Naive B cell (primary cell): ENCODE measurements around the gene FSD2. TPM values are rescaled to one million over a fixed set of nuclear protein-coding genes. Genes with fewer than 3 reads are reported as not detected.
"Not testable (repeated sequence)": the region's sequence is repeated elsewhere in the genome, so short reads cannot be mapped to it uniquely, and the experiment has no call there.

ENCODE experiments used
- ATAC-seq, 2 donors: fragments of 150-1000 bp; cut with Tn5 transposase; 2 replicates each; pipeline ENCODE4 v1.10.0; 2021; ENCODE audit warnings: low read depth in 2 of 2, mild to moderate bottlenecking in 2 of 2, moderate library complexity in 2 of 2
- DNase-seq: peaks from one replicate; pipeline ENCODE4 v3.0.0; 2022
- H3K27ac Mint-ChIP-seq, 6 donors: one replicate each; pipeline ENCODE4 v1.8.0; 2020 to 2022; ENCODE audit warnings: mild to moderate bottlenecking in 6 of 6, mixed read lengths in 6 of 6, moderate library complexity in 5 of 6, inconsistent platforms in 2 of 6
- H3K27me3 Mint-ChIP-seq, 3 donors: one replicate each; pipeline ENCODE4 v1.8.0; 2021 to 2022; ENCODE audit warnings: mixed read lengths in 3 of 3, mild to moderate bottlenecking in 1 of 3
- H3K36me3 Mint-ChIP-seq, 2 donors: one replicate each; pipeline ENCODE4 v1.8.0; 2020 to 2022; ENCODE audit warnings: mixed read lengths in 2 of 2, inconsistent platforms in 1 of 2, mild to moderate bottlenecking in 1 of 2
- H3K4me1 Mint-ChIP-seq, 3 donors: one replicate each; pipeline ENCODE4 v1.8.0; 2020 to 2022; ENCODE audit warnings: mixed read lengths in 3 of 3, inconsistent platforms in 1 of 3, mild to moderate bottlenecking in 1 of 3, moderate library complexity in 1 of 3
- H3K4me3 Mint-ChIP-seq, 8 donors: one replicate each; pipeline ENCODE4 v1.8.0; 2020 to 2022; ENCODE audit warnings: mild to moderate bottlenecking in 8 of 8, mixed read lengths in 8 of 8, moderate library complexity in 8 of 8, inconsistent platforms in 2 of 8
- H3K9me3 Mint-ChIP-seq, 7 donors: one replicate each; pipeline ENCODE4 v1.8.0; 2020 to 2022; ENCODE audit warnings: mixed read lengths in 7 of 7, mild to moderate bottlenecking in 5 of 7, inconsistent platforms in 2 of 7, moderate library complexity in 1 of 7
- polyA plus RNA-seq, 6 donors: library from polyadenylated mRNA; unstranded; fragments of 300-500 nt; fragmentation: Illumina TruSeq; gene quantifications; one replicate each; pipeline ENCODE4 v1.2.3, GENCODE V29; 2021; ENCODE audit warnings: low read depth in 6 of 6

FSD2 gene
- polyA plus RNA-seq, 6 donors from 2014 or later = 0.05 TPM; not detected in 5

DNA sequence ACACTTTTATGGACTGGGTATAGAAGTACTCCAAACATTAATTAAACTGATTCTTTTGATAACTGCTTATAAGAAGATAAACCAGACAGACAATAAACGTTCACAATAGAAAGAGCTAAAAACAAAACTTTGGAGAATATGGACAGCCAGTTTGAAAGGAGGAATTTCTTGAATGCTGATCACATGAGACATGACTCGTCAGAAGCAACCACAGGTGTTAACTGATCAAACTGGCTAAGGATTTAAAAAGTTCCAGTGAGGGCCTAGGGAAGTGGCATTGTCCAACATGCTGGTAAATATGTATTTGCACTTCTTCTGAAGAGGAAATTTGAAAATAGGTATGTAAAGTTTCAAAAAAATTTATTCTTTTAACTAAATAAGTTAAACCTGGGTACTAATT, 66.8 kb downstream of the FSD2 start:
- ATAC-seq (no peak), DNase-seq (no peak)
- Mint-ChIP-seq H3K4me3 (no peak overlapping the region), H3K27ac (no peak overlapping the region), H3K36me3 (peaks cover 0 to 16% of the 10 kb centered on the region in 2 donors), H3K4me1 (peaks cover 0 to 4% (median 4%) of the 10 kb centered on the region in 3 donors), H3K27me3 (no peaks in the 10 kb centered on the region), H3K9me3 (no peaks in the 10 kb centered on the region)

DNA sequence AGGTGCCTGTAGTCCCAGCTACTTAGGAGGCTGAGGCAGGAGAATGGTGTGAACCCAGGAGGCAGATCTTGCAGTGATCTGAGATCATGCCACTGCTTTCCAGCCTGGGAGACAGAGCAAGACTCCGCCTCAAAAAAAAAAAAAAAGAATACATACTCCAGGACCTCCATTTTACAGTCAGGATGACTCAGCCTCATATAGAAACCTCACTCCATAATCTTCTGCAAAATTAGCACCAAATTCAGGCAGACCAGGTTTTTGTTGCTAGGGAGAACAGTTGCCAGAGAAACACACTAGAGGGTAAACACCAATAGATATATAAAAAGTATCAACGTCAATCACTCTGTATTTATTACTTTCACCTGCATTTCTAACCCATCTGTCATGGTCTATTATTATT, 67.9 kb downstream of the FSD2 start:
- Mint-ChIP-seq H3K4me1 (peaks cover 0 to 4% (median 4%) of the 10 kb centered on the region in 3 donors), H3K36me3 (peaks cover 0 to 16% of the 10 kb centered on the region in 2 donors), H3K27ac (no peak overlapping the region), H3K4me3 (no peak overlapping the region), H3K9me3 (no peaks in the 10 kb centered on the region), H3K27me3 (no peaks in the 10 kb centered on the region)
- no peak for ATAC-seq
- no peak for DNase-seq

DNA sequence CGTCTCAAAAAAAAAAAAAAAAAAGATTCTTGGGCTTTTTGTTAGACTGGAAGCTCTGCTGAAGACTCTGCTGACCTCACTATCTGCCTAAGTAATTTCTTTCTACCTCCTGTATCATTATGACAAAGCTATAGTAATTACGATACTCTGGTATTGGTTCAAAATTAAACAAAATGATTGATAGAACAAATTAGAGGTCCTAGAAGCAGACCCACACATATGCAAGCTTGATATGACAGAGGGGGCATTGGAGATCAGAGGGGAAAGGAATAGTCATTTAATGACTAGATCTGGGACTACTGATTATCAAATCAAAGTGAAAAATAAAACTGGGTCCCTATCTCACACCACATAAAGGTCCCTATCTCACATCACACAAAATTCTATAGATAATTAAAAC, 74.3 kb downstream of the FSD2 start:
- Mint-ChIP-seq H3K4me1 (no peaks in the 10 kb centered on the region), H3K27me3 (no peaks in the 10 kb centered on the region), H3K4me3 (no peak overlapping the region), H3K9me3 (no peaks in the 10 kb centered on the region), H3K27ac (no peak overlapping the region), H3K36me3 (peaks cover 0 to 20% of the 10 kb centered on the region in 2 donors)
- DNase-seq (no peak), ATAC-seq (no peak)

DNA sequence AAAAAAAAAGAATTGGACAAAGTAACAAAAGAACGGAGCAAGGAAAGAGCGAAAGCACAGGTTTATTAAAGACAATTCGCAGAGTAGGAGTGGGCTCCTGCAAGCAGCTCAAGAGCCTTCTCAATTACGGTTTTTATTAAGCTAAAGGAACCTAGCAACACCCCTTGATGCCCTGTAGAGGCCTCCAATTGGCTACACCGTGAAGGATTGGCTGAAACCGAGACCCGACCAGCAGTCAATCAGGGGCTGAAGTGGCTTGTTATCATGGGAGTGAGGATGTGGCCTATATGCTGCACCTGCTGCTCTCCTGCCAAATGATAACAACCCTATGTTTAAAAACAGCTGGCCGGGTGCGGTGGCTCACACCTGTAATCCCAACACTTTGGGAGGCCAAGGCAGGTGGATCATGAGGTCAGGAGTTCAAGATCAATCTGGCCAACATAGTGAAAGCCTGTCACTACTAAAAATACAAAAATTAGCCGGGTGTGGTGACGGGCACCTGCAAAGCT, 75.8 kb downstream of the FSD2 start:
- ATAC-seq (no peak), DNase-seq (no peak)
- peaks cover 0 to 15% of the 10 kb centered on the region in 2 donors for H3K36me3 Mint-ChIP-seq
- no peak overlapping the region for H3K27ac Mint-ChIP-seq
- no peak overlapping the region for H3K4me3 Mint-ChIP-seq
- H3K27me3 Mint-ChIP-seq = no peaks in the 10 kb centered on the region
- no peaks in the 10 kb centered on the region for H3K9me3 Mint-ChIP-seq
- no peaks in the 10 kb centered on the region for H3K4me1 Mint-ChIP-seq

DNA sequence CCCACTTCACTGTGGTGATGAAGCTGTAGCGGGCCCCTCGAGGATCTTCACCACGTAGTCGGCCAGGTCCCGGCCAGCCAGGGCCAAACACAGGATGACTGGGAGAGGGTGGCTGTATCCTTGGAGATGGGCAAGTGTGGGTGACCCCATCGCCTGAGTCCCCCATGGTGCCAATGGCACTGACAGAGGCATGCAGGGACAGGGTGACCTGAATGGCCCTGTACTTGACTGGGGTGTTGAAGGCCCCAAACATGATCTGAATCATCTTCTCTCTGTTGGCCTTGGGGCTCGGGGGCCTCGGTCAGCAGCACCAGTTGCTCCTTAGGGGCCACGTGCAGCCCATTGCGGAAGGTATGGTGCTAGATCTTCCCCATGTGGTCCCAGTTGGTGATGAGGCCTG, 79.1 kb downstream of the FSD2 start:
- Mint-ChIP-seq H3K27ac (no peak overlapping the region), H3K27me3 (no peaks in the 10 kb centered on the region), H3K9me3 (no peaks in the 10 kb centered on the region), H3K4me3 (no peak overlapping the region), H3K36me3 (peaks cover 0 to 15% of the 10 kb centered on the region in 2 donors), H3K4me1 (no peaks in the 10 kb centered on the region)
- DNase-seq (no peak), ATAC-seq (no peak)

DNA sequence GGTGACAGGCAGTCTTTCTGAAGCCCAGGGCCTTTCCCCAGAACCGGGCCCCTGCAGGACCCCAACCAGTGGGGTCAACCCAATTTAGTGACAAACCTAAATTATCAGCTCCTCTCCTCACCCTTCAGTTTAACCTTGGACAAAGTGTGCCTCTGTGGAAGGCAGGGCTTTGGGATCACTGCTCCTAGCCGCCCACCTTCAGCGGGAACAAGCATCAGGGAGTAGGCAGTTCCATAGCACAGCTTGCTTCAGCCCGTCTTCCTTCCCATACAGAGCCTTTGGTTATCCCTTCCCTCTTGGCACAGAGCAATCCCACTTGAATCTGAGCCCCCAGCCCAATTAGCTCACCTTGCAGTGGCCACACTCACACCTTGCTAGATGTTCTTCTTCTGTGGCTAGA, 90.9 kb downstream of the FSD2 start:
- Mint-ChIP-seq H3K27ac (no peak overlapping the region), H3K9me3 (peaks cover 3 to 42% (median 21%) of the 10 kb centered on the region in 7 donors), H3K27me3 (peaks cover 26 to 64% (median 45%) of the 10 kb centered on the region in 3 donors), H3K36me3 (peaks cover 7% of the 10 kb centered on the region in 2 donors), H3K4me1 (peaks cover 4 to 7% (median 6%) of the 10 kb centered on the region in 3 donors), H3K4me3 (no peak overlapping the region)
- no peak for ATAC-seq
- DNase-seq = no peak

DNA sequence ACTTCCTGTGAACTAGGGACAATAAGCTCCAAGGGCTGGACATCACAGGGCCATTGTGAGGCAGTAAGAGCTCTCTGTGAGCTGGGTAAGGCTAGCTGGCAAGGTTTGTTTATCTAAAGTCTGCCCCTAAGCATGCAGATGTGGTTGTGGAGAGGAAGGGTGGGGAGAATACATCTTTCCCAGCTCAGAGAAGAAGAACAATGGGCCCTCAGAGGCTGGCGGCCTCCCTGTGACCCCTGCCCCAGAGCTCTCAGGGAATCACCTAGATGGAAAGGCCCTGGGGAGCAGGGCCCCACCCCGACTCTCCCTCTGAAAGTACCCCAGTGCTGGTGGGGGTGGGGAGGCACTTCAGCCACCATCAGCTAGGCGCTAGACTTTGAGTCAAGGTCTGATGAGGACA, 91.9 kb downstream of the FSD2 start:
- Mint-ChIP-seq H3K4me1 (peaks cover 4 to 7% (median 6%) of the 10 kb centered on the region in 3 donors), H3K27ac (no peak overlapping the region), H3K4me3 (peak overlapping the region in 1 of 8 donors; percentile 17), H3K36me3 (peaks cover 7% of the 10 kb centered on the region in 2 donors), H3K27me3 (peaks cover 22 to 64% (median 45%) of the 10 kb centered on the region in 3 donors), H3K9me3 (peaks cover 3 to 33% (median 19%) of the 10 kb centered on the region in 7 donors)
- no peak for DNase-seq
- ATAC-seq = no peak

DNA sequence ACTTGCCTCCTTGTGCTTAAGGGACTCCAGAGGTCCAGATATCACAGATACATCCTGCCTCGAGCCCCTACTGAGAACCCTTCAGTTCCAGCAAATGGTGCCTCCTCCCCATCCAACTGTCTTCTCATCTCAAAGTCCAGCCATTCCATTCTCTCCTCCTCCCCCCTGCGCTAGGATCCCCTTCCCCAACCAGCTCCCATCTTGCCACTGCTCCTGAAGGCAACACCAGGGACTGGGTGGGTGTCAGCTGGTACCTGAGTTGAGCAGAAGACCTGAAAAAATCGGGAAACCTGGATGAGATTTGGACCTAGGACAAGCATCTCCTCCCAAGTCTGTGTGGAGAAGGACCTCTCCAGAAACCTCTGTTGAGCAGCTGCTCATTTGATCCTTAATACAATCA, 93.8 kb downstream of the FSD2 start:
- peaks cover 3 to 16% (median 10%) of the 10 kb centered on the region in 7 donors for H3K9me3 Mint-ChIP-seq
- H3K27ac Mint-ChIP-seq = no peak overlapping the region
- H3K4me3 Mint-ChIP-seq = peak overlapping the region in 1 of 8 donors; percentile 33
- ATAC-seq (no peak), DNase-seq (no peak)
- H3K27me3 Mint-ChIP-seq = peaks cover 18 to 58% (median 45%) of the 10 kb centered on the region in 3 donors
- peaks cover 4 to 7% (median 6%) of the 10 kb centered on the region in 3 donors for H3K4me1 Mint-ChIP-seq
- peaks cover 0 to 7% of the 10 kb centered on the region in 2 donors for H3K36me3 Mint-ChIP-seq

DNA sequence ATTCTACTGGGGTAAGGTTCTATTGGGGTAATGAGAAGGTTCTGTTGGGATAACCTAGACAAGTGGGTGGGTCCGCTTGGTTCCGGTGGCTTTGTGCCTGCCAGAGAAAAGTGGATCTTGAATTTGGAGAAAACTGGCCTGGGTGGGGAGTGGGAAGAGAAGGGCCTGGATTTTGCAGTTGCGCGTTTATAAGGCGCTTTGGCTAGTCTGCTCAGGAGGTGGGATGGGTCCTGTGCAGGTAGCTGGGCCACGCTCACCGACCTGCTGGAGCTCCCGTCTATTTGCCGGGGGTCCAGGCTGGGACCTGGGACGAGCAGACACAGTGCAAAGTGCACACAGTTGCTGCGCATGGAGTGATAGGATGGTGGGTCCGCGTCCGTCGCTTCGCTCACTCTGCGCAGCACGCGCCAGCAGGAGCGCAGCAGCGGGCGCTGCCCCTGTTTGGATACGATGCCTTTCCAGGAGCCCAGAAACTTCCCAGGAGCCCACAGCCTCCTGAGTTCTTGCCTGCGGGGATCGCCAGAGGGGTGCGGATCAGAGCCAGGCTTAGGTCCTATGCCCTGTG, 94.9 kb downstream of the FSD2 start:
- peak overlapping the region in 7 of 8 donors; percentile 1 to 84 (median 55) for H3K4me3 Mint-ChIP-seq
- no peak for ATAC-seq
- H3K36me3 Mint-ChIP-seq = peaks cover 0 to 7% of the 10 kb centered on the region in 2 donors
- H3K4me1 Mint-ChIP-seq = peaks cover 4 to 7% (median 6%) of the 10 kb centered on the region in 3 donors
- peaks cover 18 to 54% (median 44%) of the 10 kb centered on the region in 3 donors for H3K27me3 Mint-ChIP-seq
- no peak for DNase-seq
- no peak overlapping the region for H3K27ac Mint-ChIP-seq
- peaks cover 0 to 9% (median 3%) of the 10 kb centered on the region in 7 donors for H3K9me3 Mint-ChIP-seq

DNA sequence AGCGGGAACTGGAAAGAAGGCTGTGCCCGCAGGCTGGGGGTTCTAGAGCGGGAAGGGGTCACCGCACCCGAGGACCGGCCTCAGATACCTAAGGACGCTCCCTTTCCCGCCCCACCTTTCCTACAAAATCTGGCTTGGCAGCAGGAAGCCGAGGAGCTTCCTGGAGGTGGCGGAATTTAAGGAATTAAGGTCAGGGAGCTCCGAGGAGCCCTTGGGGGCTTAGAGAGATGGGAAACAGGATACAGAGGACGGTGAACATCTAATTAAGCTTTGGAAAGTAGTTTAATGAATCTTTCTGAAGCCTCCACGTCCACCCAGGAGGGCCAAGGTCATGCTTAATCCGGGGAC, 95.7 kb downstream of the FSD2 start:
- peaks cover 14 to 49% (median 36%) of the 10 kb centered on the region in 3 donors for H3K27me3 Mint-ChIP-seq
- no peak overlapping the region for H3K27ac Mint-ChIP-seq
- no peak for DNase-seq
- peak overlapping the region in 6 of 8 donors; percentile 26 to 83 (median 70) for H3K4me3 Mint-ChIP-seq
- no peak for ATAC-seq
- H3K9me3 Mint-ChIP-seq = peaks cover 0 to 6% (median 2%) of the 10 kb centered on the region in 7 donors
- peaks cover 4 to 7% (median 6%) of the 10 kb centered on the region in 3 donors for H3K4me1 Mint-ChIP-seq
- H3K36me3 Mint-ChIP-seq = peaks cover 0 to 7% of the 10 kb centered on the region in 2 donors

DNA sequence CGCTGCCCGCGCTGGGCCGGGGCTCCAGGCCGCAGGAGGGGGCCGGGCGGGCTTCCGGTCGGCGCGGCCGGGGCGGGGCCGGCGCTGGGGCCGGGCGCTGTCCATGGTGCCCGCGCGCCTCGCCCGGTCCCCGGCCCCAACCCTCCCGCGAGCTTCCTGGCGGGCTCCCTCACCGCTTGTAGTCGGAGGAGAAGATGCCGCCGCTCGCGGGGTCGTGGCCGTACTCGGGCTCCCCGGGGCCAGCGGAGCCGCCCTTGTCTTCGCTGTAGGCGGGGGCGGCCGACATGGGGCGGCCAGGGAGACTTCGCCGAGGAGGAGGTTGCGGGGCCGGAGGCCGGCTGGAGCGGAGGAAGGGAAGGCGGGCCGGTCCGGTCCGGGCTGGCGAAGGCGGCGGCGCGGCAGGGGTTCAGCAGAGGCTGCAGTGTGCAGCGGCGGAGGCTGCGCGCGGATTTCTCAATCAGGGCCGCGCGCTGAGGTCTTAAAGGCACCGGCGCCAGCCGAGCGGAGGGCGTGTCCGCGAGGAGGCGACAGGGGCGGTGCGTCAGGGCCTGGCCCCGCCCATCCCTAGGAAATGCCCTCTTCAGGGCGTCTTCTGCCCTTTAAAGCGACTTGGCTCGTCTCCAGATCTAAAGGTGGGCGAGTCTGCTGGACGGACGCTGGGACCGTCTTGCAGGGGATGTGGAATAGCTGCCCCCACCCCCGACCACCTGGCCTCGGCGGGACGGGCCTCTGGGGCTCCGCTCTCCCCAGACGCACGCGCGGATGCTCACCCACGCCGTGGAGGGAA, 96.3 kb downstream of the FSD2 start, which contains the start of gene AP3B2:
Gene AP3B2, minus strand, starts transcription at position 455 of the 787 bp plus-strand sequence. Its CDS starts 169 bp downstream, at position 286.
- H3K4me1 Mint-ChIP-seq = peaks cover 4 to 7% (median 6%) of the 10 kb centered on the region in 3 donors
- H3K27me3 Mint-ChIP-seq = peaks cover 11 to 44% (median 34%) of the 10 kb centered on the region in 3 donors
- DNase-seq (peak; percentile 61), ATAC-seq (peak; percentile 88 to 90)
- H3K4me3 Mint-ChIP-seq = peak within 1 kb of the TSS; percentile 62 to 84 (median 78)
- peaks cover 0 to 7% of the 10 kb centered on the region in 2 donors for H3K36me3 Mint-ChIP-seq
- H3K27ac Mint-ChIP-seq = no peak within 1 kb of the TSS
- peaks cover 0 to 6% (median 2%) of the 10 kb centered on the region in 7 donors for H3K9me3 Mint-ChIP-seq

DNA sequence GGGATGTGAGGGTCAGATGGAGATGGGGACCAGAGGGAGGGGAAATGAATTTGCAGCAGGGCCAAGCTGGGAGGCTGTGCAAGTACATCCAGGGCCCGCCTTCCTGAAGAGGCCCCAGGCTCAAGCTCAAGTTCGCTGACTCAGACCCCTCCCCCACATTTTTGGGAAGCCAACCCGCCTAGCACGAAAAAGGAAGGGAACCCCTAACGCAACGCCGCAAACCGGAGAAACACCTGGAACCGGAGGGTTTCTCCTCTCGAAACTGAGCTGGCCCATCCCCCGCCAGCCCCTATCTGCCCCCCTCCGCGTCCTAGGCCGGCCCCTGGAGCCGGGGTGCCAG, 96.8 kb downstream of the FSD2 start:
- Mint-ChIP-seq H3K4me3 (no peak overlapping the region), H3K9me3 (peaks cover 0 to 6% (median 2%) of the 10 kb centered on the region in 7 donors), H3K36me3 (peaks cover 0 to 7% of the 10 kb centered on the region in 2 donors), H3K4me1 (peaks cover 4 to 7% (median 6%) of the 10 kb centered on the region in 3 donors), H3K27ac (no peak overlapping the region), H3K27me3 (peaks cover 11 to 38% (median 29%) of the 10 kb centered on the region in 3 donors)
- no peak for DNase-seq
- ATAC-seq = no peak

DNA sequence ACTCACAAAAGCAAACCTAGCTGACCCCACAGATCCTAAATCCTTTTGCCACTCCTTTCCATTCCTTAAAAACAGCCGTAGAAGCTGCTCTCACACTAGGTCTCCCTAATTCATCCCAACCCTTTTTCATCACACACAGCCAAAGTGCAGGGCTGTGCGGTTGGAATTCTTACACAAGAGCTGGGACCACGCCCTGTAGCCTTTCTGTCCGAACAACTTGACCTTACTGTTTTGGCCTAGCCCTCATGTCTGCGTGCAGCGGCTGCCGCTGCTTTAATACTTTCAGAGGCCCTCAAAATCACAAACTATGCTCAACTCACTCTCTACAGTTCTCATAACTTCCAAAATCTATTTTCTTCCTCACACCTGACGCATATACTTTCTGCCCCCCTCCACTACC, 100.0 kb downstream of the FSD2 start:
- not testable (repeated sequence) for ATAC-seq, H3K36me3 Mint-ChIP-seq, H3K4me3 Mint-ChIP-seq, H3K9me3 Mint-ChIP-seq, H3K4me1 Mint-ChIP-seq, DNase-seq, H3K27ac Mint-ChIP-seq, H3K27me3 Mint-ChIP-seq
